GM21619 (cell line): ENCODE results near the gene TLK2.
"Not testable (repeated sequence)": the region's sequence is repeated elsewhere in the genome, so short reads cannot be mapped to it uniquely, and the experiment has no call there.

Experiments
- ATAC-seq: cut with Tn5 transposase; IDR thresholded peaks from one replicate; pipeline ENCODE4 v1.9.1; 2021; ENCODE audit not compliant: unreplicated experiment

TLK2 gene

DNA sequence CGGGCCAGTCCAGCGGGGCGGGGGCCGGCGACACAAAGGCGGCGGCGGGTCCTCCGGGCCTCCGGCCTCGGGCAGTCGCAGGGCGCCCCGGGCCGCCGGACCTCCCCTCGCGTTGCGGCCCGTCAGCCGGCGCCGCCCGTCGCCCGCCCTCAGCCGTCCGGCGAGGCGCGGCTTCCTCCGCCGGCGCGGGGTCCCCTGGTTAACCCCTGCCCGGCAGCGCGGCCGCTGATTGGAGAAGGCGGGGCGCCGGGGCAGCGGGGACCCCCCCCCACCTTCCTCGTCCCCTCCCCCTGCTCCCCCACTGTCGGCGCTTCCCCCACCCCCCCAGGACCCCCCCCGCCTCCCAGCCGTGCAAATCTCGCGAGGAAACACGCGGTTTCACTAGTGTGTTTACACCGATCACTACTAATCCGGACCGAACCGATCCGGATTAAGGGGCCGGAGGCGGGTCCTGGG is at the start of gene TLK2:
Gene TLK2 (plus strand): TSS at position 402 of the 456 bp plus-strand sequence. CDS start 2,301 bp downstream, outside the sequence.
- peak; percentile 69 for ATAC-seq

DNA sequence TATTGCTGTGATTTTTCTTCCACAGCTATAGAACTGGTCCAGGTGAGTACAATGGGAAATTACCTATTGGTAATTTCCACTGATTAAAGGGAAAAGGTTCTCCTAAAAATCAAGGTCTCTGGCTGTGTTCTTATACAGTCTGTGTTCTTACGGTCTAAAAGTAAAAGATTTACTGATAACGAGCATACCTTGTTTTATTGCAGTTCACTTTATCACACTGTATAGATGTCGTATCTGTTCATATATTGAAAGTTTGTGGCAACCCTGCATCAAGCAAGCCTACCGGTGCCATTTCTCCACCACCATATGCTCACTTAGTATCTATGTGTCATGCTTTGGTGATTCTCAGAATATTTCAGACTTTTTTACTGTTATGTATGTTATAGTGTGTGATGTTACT is 43.4 kb upstream of the TLK2 start:
- not testable (repeated sequence) for ATAC-seq

DNA sequence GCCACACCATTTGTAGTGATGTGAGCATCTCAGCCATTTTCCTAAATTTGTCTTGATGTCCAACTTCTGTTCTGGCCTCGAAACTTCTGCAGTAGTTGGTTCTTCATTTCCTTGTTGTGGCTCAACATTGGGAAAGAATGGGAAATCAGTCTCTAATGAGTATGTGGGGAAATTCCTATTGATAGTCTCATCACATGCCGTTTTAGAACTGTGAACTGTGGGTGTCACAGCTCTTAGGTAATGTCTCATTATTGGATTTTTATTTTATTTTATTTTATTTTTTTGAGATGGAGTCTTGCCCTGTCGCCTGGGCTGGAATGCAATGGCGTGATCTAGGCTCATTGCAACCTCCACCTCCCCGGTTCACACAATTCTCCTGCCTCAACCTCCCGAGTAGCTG is 37.4 kb upstream of the TLK2 start:
- ATAC-seq = not testable (repeated sequence)

DNA sequence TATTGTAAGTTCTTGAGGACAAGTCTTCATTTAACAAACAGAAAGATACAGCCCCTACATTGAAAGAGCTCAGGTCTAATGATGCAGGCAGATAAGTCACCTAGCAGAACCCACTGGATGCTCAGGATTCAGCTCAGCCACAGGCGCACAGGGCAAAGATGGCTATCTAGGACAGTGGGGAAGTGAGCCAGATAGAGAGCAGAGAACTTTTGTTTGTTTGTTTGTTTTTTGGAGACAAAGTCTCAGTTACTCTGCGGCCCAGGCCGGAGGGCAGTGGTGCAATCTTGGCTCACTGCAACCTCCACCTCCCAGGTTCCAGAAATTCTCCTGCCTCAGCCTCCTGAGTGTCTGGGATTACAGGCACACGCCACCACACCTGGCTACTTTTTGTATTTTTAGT is 34.6 kb upstream of the TLK2 start:
- ATAC-seq = no peak

DNA sequence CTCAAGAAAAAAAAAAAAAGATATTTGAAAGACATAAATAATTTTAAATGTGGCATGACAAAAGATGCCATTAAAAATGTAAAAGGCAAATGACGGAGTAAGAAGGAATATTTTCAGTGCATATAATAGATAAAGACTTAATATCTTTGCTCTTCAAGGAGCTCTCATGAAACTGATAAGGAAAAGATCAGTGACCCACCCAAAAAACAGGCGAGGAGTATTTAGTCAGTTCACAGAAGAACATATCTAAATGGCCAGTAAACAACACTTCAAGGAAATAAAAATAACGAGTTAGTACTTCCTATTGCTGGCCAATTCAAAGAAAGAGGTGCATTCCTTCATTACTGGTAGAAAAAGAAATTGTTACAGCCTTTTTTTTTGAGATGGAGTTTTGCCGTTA is 32.8 kb upstream of the TLK2 start:
- ATAC-seq = not testable (repeated sequence)

DNA sequence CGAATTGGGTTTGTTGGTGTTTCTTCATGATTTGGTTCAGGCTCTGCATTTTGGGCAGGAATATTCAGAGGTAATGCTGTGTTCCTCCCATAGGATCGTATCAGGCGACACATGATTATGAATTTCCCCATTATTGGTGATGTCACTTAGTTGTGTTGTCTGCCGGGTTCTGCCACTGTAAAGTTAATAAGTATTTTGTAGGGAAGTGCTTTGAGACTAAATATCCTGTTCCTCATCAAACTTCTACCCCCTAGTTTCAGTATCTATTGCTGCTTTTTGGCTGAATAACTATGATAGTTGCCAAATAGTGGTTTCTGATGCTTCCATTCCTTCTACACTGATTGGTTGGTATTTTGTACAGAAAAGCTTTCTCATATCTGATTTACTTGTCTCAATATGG is 26.4 kb upstream of the TLK2 start:
- not testable (repeated sequence) for ATAC-seq

DNA sequence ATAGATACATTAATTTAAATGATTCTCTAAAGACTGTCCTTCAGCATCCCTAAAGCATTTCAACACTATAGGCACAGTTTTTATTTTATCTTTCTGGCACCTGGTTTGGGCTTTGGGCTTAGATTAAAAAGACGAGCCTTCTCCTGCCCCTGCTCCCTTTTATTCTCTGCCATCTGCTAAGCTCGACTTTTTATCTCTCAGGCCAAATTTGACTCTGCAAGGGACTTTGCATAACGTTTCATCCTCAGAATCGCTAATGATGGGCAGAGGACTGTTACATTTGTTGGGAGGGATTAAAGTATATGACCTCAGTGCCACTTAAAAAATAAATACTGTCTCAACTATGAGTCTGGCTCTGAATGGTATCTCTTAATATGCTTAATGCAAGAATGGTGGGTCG is 25.6 kb upstream of the TLK2 start:
- not testable (repeated sequence) for ATAC-seq

GRCh38 chr17:62453656-62454055 is 25.0 kb upstream of the TLK2 start:
- ATAC-seq = not testable (repeated sequence)

DNA sequence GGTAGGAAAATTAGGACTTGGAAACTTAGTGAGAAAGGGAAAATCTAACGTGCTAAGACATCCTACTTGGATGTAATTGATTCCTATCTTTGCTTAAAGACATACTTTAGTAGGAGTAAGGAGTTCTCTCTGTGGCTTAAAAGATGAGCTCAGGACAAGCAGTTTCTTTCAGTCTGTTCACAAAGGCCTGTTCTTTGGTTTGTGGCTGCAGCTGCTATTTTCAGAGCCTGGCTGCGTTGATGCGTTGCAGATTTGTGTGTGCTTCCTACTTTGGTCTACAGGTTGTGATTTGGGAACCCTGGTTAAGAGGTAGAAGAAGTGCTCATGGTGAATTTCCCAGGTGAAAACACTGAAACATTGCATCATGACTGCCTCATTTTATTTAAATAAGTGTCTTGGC is 24.5 kb upstream of the TLK2 start:
- peak; percentile 62 for ATAC-seq

- ATAC-seq = no peak
Measured at GRCh38 chr17:62456016-62456415, 22.6 kb upstream of the TLK2 start.

DNA sequence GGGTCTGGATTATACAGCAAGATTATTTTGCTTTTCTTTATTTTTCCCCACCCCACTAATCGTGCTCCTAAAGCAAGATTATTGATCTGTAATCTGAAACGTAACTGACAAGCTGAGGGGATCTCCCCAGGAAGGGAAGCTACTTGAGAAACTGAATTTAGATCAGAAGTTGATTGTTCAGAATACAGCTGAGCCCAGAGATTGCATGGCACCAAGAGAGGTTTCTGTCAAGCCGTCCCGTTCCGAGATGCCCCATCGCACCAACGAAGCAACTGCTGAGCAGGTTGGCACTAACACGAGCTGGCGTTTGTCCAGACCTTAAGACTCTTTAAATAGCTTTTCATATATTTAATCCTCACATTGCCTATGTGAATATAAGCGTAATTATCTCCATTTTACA is 20.1 kb upstream of the TLK2 start:
- ATAC-seq = not testable (repeated sequence)

DNA sequence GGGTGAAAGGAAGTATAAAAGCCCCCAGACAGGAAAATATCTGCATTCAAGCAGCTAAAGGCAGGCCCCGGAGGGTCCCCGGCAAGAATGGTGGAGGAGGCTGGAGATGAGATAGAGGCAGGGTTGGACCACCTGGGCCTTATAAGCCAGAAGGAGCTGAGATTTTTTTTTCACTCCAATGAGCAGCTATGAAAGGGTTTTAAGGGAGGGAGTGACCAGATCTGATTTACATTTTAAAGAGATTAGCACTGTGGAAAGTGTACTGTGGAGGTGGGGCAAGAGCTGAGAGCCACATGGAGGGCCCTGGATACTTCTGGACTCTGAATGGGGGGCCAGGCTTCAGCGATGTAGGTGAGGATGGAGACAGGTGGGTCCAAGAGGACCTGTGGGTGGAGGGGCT is 14.2 kb upstream of the TLK2 start:
- not testable (repeated sequence) for ATAC-seq

DNA sequence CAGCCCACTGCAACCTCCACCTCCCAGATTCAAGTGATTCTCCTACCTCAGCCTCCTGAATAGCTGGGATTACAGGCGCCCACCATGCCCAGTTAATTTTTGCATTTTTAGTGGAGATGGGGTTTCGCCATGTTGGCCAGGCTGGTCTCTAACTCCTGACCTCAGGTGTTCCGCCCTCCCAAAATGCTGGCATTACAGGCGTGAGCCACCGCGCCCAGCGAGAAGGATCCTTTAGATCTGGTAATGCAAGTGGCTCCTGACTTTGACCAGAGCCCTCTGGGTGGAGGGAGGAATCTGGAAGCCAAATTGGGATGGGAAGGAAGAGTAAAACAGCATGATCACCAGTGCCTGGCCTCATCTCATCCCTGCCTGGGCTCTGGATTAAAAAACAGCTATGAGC is 13.4 kb upstream of the TLK2 start:
- not testable (repeated sequence) for ATAC-seq

DNA sequence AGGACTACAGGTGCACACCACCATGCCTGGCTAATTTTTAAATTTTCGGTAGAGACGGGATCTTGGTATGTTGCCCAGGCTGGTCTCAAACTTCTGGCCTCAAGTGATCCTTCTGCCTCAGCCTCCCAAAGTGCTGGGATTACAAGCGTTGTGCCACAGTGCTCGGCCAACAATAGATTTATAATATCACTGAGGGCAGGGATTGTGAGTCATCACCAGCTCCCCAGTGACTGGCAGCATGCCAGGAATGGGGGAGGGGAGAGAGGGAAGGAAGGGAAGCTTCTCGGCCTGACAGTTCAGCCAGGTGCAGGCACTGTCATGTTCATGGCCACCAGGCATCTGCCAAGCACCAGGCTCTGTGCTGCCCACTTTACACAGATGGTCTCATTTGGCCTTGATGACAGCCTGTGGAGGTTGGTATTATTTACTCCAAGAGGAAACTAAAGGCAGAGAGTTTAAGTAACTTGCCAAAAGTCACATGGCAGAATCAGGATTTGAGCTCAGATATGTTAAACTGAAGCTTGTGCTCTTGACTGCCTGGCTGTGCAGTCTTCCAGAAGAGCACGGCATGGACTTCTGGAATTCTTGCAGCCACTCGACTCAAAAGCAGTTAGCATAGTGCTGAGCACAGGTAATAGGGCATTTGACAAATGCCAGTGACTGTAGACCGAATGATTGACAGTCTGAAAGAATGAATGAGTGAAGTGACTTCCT is 7.8 kb upstream of the TLK2 start:
- not testable (repeated sequence) for ATAC-seq

DNA sequence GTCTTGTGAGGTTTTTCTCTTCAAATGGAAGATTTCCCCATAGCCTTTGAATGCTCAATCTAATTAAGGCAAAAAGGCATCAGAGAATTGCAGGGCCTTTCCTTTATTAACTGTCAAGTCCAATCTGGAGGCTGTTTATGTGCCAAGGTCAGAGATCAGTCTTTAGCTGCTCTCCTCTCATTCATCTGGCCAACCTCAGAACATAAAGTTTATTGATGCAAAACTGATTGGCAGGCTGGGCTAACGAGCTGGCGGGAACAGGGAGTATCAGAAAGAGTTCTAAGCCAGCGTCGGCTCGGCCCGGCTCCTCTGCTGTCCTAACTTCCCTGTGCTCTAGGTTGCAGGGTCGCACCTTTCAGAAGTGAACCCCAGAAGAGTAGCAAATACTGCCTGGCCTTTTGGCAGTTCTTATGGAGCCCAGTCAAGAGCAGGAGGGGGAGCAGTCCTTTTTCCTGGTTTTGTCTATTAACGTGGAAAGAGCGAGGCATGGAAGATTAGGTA is 7.2 kb upstream of the TLK2 start:
- not testable (repeated sequence) for ATAC-seq

GRCh38 chr17:62473030-62473982 is 5.3 kb upstream of the TLK2 start:
- not testable (repeated sequence) for ATAC-seq

DNA sequence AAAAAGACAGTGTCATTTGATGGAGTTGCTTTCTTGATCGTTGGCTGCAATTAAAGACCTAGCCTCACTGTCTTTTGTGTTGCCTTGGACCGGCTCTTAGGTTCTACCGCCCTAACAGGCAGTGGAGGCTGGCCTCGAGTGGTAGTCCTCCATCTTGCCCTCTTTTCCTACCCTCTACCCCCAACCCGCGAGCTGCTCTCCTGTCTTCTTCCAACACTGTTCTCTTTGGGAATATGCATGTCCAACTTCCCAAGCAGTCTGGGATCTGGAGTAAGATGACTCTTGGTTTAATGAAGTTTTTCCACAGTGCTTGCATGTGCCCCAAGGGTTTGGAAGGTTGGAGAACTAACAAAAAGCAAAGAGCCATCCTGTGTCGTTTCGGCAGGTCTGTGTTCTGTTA is 1.5 kb upstream of the TLK2 start:
- not testable (repeated sequence) for ATAC-seq

DNA sequence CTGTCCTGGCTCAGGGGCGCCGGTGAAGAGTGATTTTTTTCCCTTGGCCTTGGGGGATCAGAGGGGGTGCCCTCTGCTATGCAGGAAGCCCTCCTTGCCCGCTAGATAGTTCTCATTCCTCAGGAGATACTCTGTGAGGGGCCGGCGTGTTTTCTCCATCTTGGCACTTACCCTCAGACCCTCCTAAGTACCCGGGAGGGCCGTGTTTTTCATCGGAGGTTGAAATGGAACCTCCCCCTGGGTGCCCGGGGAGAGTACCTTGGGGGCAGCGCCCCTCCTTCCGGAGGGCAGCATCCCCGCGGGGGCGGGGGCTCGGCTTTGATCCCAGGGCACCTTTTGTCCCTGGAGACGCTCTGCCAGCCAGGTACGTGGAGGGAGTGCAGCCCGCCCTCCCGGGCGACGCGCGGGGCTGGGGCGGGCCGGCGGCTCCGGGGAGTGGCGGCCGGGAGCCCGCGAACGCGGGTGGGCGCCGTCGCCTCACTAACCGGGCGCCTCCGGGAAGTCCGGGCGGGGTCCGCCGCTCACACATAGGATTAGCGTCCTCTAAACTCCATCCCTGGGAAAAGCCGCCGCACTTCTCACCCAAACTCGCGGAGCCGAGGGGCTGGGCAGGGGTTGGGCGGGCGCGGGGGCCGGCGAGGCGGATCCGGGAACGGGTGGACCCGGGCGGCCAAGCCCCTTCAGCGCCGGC is 762 bp upstream of the TLK2 start:
- peak; percentile 26 for ATAC-seq

- ATAC-seq = peak; percentile 26
Measured at GRCh38 chr17:62478880-62479638, 434 bp downstream of the TLK2 start.

- ATAC-seq = not testable (repeated sequence)
Measured at GRCh38 chr17:62479639-62480258, 1.1 kb downstream of the TLK2 start.
